ENCODE measurements around the gene TM4SF4. TPM values are rescaled to one million over a fixed set of nuclear protein-coding genes. Genes with fewer than 3 reads are reported as not detected.

The TM4SF4 gene
- total RNA-seq, 1 experiment from 2014 or later: 1.4 TPM

DNA sequence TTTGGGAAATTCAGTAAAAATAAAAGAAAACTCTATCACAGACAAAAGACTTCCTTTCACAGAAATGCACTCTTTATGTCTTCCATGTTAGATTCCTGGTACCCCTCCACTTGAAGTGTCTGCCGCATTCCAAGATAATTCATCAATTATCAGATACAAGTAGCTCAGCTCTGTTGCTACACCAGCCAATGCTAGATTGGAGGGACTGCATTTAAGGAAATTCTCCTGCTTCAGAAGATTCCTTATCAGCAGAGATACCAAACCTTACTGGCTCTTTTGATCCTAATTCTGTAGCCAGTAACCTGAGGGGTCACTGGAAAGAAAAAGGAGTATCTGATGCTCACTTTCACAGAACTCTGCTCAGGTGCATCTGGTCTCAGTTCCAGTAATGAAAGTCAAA lies 63.9 kb downstream of the TM4SF4 start (continued):
- TF ChIP-seq PREB (CRISPR knock-in tag; IDR thresholded peaks at IDR 0.05; ENCODE audit: borderline replicate concordance): no peak
- no peak for TF ChIP-seq HMGXB4 (CRISPR knock-in tag; IDR thresholded peaks at IDR 0.05)

GRCh38 chr3:149541091-149541491 lies 66.6 kb downstream of the TM4SF4 start:
- CTCF ChIA-PET: interaction anchor here (1.5 kb wide), 1 partner anchor 176 kb away, joined by 6 read pairs; no protein-coding TSS in a partner anchor
- no peak for DNase-seq (ENCODE audit: low spot score)
- no peak for ATAC-seq
- TF ChIP-seq, protein P1, sequence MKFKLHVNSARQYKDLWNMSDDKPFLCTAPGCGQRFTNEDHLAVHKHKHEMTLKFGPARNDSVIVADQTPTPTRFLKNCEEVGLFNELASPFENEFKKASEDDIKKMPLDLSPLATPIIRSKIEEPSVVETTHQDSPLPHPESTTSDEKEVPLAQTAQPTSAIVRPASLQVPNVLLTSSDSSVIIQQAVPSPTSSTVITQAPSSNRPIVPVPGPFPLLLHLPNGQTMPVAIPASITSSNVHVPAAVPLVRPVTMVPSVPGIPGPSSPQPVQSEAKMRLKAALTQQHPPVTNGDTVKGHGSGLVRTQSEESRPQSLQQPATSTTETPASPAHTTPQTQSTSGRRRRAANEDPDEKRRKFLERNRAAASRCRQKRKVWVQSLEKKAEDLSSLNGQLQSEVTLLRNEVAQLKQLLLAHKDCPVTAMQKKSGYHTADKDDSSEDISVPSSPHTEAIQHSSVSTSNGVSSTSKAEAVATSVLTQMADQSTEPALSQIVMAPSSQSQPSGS (CRISPR knock-in tag; IDR thresholded peaks at IDR 0.05; ENCODE audit: borderline replicate concordance, low read depth): no peak
- TF ChIP-seq ATF1 (CRISPR knock-in tag; IDR thresholded peaks at IDR 0.05): no peak
- no peak for TF ChIP-seq EMX1 (CRISPR knock-in tag; IDR thresholded peaks at IDR 0.05)
- no peak for TF ChIP-seq GABPB1 (CRISPR knock-in tag; IDR thresholded peaks at IDR 0.05)
- no peak for TF ChIP-seq ZNF416 (CRISPR knock-in tag; IDR thresholded peaks at IDR 0.05)
- no peak for TF ChIP-seq HMGA2 (CRISPR knock-in tag; IDR thresholded peaks at IDR 0.05)
- TF ChIP-seq, protein P2, sequence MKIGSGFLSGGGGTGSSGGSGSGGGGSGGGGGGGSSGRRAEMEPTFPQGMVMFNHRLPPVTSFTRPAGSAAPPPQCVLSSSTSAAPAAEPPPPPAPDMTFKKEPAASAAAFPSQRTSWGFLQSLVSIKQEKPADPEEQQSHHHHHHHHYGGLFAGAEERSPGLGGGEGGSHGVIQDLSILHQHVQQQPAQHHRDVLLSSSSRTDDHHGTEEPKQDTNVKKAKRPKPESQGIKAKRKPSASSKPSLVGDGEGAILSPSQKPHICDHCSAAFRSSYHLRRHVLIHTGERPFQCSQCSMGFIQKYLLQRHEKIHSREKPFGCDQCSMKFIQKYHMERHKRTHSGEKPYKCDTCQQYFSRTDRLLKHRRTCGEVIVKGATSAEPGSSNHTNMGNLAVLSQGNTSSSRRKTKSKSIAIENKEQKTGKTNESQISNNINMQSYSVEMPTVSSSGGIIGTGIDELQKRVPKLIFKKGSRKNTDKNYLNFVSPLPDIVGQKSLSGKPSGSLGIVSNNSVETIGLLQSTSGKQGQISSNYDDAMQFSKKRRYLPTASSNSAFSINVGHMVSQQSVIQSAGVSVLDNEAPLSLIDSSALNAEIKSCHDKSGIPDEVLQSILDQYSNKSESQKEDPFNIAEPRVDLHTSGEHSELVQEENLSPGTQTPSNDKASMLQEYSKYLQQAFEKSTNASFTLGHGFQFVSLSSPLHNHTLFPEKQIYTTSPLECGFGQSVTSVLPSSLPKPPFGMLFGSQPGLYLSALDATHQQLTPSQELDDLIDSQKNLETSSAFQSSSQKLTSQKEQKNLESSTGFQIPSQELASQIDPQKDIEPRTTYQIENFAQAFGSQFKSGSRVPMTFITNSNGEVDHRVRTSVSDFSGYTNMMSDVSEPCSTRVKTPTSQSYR (CRISPR knock-in tag; IDR thresholded peaks at IDR 0.05): no peak
- TF ChIP-seq, protein P3, sequence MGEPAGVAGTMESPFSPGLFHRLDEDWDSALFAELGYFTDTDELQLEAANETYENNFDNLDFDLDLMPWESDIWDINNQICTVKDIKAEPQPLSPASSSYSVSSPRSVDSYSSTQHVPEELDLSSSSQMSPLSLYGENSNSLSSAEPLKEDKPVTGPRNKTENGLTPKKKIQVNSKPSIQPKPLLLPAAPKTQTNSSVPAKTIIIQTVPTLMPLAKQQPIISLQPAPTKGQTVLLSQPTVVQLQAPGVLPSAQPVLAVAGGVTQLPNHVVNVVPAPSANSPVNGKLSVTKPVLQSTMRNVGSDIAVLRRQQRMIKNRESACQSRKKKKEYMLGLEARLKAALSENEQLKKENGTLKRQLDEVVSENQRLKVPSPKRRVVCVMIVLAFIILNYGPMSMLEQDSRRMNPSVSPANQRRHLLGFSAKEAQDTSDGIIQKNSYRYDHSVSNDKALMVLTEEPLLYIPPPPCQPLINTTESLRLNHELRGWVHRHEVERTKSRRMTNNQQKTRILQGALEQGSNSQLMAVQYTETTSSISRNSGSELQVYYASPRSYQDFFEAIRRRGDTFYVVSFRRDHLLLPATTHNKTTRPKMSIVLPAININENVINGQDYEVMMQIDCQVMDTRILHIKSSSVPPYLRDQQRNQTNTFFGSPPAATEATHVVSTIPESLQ (CRISPR knock-in tag; IDR thresholded peaks at IDR 0.05): no peak
- TF ChIP-seq PRRX2 (CRISPR knock-in tag; IDR thresholded peaks at IDR 0.05): no peak
- no peak for TF ChIP-seq ESRRA (CRISPR knock-in tag; IDR thresholded peaks at IDR 0.05; ENCODE audit: borderline replicate concordance)
- TF ChIP-seq CBFB (CRISPR knock-in tag; IDR thresholded peaks at IDR 0.05; ENCODE audit: low read depth): no peak
- TF ChIP-seq, protein P4, sequence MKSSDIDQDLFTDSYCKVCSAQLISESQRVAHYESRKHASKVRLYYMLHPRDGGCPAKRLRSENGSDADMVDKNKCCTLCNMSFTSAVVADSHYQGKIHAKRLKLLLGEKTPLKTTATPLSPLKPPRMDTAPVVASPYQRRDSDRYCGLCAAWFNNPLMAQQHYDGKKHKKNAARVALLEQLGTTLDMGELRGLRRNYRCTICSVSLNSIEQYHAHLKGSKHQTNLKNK (CRISPR knock-in tag; IDR thresholded peaks at IDR 0.05): no peak
- TF ChIP-seq RORB (CRISPR knock-in tag; IDR thresholded peaks at IDR 0.05): no peak
- TF ChIP-seq ELF4 (CRISPR knock-in tag; IDR thresholded peaks at IDR 0.05; ENCODE audit: low read depth): no peak
- no peak for TF ChIP-seq ZNF317 (CRISPR knock-in tag; IDR thresholded peaks at IDR 0.05; ENCODE audit: borderline replicate concordance, low read depth)
- no peak for TF ChIP-seq SMAD3 (CRISPR knock-in tag; IDR thresholded peaks at IDR 0.05; ENCODE audit: borderline replicate concordance)
- no peak for TF ChIP-seq FOXK1 (CRISPR knock-in tag; IDR thresholded peaks at IDR 0.05)
- TF ChIP-seq FOXJ3 (CRISPR knock-in tag; IDR thresholded peaks at IDR 0.05; ENCODE audit: borderline replicate concordance): no peak
- TF ChIP-seq PREB (CRISPR knock-in tag; IDR thresholded peaks at IDR 0.05; ENCODE audit: borderline replicate concordance): no peak
- TF ChIP-seq, protein P5, sequence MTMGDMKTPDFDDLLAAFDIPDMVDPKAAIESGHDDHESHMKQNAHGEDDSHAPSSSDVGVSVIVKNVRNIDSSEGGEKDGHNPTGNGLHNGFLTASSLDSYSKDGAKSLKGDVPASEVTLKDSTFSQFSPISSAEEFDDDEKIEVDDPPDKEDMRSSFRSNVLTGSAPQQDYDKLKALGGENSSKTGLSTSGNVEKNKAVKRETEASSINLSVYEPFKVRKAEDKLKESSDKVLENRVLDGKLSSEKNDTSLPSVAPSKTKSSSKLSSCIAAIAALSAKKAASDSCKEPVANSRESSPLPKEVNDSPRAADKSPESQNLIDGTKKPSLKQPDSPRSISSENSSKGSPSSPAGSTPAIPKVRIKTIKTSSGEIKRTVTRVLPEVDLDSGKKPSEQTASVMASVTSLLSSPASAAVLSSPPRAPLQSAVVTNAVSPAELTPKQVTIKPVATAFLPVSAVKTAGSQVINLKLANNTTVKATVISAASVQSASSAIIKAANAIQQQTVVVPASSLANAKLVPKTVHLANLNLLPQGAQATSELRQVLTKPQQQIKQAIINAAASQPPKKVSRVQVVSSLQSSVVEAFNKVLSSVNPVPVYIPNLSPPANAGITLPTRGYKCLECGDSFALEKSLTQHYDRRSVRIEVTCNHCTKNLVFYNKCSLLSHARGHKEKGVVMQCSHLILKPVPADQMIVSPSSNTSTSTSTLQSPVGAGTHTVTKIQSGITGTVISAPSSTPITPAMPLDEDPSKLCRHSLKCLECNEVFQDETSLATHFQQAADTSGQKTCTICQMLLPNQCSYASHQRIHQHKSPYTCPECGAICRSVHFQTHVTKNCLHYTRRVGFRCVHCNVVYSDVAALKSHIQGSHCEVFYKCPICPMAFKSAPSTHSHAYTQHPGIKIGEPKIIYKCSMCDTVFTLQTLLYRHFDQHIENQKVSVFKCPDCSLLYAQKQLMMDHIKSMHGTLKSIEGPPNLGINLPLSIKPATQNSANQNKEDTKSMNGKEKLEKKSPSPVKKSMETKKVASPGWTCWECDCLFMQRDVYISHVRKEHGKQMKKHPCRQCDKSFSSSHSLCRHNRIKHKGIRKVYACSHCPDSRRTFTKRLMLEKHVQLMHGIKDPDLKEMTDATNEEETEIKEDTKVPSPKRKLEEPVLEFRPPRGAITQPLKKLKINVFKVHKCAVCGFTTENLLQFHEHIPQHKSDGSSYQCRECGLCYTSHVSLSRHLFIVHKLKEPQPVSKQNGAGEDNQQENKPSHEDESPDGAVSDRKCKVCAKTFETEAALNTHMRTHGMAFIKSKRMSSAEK (CRISPR knock-in tag; IDR thresholded peaks at IDR 0.05; ENCODE audit: borderline replicate concordance): no peak
- Mint-ChIP-seq H3K4me3 (no peak overlapping the region), H3K9me3 (no peaks in the 10 kb centered on the region), H3K27me3 (ENCODE audit: low read depth) (no peaks in the 10 kb centered on the region), H3K27ac (0 out of 2 replicates have a peak overlapping the region, but pooled peaks have one; percentile 14), H3K4me1 (peaks cover 30% of the 10 kb centered on the region), H3K36me3 (peaks cover 16% of the 10 kb centered on the region)
- POLR2A ChIA-PET: no interaction called here
